Measurements from ENCODE around the gene TSSK3.

Gene TSSK3, protein sequence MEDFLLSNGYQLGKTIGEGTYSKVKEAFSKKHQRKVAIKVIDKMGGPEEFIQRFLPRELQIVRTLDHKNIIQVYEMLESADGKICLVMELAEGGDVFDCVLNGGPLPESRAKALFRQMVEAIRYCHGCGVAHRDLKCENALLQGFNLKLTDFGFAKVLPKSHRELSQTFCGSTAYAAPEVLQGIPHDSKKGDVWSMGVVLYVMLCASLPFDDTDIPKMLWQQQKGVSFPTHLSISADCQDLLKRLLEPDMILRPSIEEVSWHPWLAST

DNA sequence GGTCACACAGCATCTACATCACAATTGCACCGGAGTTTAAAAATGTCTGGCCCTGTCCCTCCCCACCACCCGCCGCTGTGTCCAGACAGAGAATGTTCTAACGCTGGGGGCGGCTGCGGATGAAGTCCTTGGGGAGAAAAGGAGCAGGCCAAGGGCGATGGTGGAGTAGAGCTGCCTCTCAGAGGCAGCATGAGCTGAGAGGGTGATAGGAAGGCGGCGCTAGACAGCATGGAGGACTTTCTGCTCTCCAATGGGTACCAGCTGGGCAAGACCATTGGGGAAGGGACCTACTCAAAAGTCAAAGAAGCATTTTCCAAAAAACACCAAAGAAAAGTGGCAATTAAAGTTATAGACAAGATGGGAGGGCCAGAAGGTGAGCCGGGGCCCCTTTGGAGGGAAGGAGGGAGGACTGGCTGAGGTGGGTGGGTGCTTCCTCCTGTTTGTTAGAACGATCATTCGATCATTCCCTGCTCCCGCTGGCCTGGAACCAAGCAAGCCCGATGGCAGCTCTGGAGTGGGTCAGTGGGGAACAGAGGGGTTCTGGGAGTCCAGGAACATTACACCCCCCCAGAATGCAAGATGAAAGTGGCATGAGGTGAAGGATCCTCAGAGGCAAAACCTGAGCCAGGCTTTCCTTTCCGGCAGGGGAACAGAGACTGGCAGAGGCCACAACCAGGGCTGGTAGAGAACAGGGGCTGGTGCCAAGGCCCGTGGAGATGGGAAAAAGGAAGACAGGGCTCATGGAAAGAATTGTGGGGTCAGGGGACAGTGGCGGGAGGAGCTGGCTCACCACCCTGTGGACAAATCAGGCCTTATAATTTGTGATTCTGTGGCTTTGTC, at the start of gene TSSK3, which contains the start of gene FAM229A:
TSS of gene TSSK3 (plus strand) at position 66 of the 840 bp plus-strand sequence. CDS start at position 229, 163 bp downstream.
TSS of gene FAM229A (minus strand) at position 12 of the 840 bp plus-strand sequence. CDS start 394 bp downstream, outside the sequence.
- DNase-seq (ENCODE audit: low read depth in 2 of 2), result no peak

DNA sequence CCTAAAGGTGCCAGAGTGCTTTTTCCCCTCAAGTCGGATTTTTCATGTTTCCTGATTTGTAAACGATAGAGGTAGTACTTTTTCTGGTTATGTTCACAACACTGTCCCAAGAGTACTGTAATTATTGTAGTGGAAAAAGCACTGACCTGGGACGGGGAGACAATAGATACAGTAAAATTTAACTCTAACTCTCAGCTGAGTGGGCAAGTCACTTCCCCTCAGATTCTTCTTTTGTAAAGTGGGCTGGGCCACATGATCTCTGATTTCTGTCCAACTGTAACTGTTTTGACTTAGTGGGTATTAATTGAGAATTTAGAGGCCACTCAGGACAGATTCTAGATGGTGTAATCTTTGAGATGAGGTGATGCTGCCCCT, 45.4 kb upstream of the TSSK3 start:
- DNase-seq (ENCODE audit: low read depth in 2 of 2), result no peak

DNA sequence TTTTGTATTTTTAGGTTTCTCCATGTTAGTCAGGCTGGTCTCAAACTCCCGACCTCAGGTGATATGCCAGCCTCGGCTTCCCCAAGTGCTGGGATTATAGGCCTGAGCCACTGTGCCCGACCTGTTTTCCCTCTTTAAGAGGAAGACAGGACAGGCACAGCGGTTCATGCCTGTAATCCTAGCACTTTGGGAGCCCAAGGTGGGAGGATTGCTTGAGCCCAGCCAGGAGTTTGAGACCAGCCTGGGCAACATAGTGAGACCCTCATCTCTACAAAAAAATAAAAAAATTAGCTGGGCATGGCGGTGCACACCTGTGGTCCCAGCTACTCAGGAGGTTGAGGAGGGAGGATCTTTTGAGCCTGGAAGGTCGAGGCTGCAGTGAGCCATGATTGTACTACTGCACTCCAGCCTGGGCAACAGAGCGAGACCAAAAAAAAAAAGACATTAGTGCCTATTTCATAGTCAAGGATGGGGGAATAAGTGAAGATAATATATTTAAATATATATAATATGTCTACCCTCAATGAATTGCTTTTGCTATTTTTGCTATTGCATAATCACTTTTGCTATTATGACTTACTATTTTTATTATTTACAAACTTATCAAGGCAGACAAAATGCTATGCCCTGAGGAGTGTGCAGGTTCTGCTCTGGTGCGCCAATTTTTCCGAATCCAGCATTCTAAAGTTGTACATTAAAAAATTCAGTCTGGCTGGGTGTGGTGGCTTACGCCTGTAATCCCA, 44.0 kb upstream of the TSSK3 start:
- DNase-seq (ENCODE audit: low read depth in 2 of 2), result no peak

DNA sequence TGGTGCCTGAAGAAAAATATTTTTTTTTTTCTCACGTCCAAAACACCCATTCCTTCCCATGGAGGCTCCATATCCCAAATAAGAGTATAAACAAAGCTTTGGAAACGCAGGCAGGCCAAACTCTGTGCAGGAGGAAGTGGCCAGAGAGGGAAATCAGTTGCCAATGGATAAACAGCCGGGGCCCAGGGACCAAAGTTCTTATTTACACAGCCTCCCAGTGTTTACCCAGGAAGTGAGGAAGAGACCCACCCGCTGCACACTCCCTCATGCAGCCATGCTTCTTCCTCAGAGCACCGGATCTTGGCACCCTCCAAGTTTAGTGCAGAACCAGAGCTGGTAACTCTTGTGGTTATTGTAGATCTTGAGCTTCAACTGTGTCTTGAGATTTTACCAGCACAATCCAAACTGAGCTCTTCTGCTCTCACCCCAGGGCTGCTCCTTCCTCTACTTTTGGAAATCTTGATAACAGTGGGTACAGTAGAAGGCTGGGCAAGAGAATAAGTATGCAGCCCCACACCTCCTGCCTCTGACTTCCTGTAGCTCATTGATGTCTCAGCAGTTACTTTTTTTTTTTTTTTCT, 40.5 kb upstream of the TSSK3 start:
- no peak for DNase-seq (ENCODE audit: low read depth in 2 of 2)

DNA sequence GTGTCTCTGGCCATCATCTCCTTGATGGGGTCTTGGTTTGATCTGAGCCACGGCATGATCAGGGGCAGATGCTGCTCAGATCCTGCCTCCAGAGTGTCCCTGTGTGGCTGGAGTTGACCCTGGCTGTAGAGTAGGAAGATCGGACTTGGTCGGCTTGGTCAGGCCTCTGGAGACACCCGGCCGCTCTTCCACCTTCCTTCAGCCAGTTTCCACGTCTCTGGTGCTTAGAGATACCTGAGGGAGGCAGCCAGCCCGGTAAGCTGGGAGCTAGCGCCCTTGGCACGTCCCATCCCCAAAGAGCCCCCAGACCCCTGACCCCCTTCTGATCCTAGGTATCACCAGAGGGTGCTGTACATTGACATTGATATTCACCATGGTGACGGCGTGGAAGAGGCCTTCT, 35.1 kb upstream of the TSSK3 start:
- no peak for DNase-seq (ENCODE audit: low read depth in 2 of 2)

DNA sequence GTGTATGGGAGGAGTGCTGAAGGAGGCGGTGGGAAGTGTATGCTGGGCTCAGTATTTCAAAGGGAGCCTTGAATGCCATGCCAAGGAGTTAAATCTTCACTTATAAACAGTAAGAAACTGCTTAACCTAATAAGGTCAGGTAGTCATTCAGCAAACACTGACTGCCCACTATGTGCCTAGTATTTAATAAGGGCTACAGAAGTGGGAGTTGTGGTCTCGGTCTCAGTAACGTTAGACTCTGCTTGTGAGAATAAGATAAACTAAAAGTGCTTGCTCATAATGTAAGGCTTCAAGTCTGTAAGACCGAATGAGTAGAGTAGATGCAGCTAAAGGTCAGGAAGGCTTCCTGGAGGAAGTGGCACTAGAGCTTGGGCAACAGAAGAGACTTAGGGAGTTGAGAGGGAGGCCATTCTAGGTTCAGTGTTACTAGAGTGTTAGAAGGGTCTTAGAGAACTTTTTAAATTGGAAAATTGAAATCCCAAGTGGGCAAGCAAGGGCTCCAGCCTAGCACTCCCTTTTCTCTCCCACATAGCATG, 32.3 kb upstream of the TSSK3 start:
- DNase-seq (ENCODE audit: low read depth in 2 of 2), result no peak

DNA sequence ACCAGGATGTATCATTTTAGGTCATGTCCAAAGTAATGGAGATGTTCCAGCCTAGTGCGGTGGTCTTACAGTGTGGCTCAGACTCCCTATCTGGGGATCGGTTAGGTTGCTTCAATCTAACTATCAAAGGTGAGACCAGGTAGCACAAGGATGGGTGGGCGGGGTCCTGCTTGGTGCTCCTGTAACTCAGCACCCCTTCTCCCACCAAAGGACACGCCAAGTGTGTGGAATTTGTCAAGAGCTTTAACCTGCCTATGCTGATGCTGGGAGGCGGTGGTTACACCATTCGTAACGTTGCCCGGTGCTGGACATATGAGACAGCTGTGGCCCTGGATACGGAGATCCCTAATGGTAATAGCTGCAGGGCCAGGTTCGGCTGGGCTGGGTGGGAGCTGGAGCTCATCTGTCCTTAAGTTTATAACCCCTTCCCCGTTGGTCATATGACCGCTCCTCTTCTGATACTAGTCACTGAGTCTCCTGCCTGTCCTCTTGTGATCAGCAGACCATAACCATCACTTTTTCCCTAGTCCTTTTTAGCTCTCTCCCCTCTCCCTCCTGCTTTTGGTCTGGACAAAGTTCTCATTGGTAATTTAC, 31.7 kb upstream of the TSSK3 start:
- DNase-seq (ENCODE audit: low read depth in 2 of 2), result no peak

DNA sequence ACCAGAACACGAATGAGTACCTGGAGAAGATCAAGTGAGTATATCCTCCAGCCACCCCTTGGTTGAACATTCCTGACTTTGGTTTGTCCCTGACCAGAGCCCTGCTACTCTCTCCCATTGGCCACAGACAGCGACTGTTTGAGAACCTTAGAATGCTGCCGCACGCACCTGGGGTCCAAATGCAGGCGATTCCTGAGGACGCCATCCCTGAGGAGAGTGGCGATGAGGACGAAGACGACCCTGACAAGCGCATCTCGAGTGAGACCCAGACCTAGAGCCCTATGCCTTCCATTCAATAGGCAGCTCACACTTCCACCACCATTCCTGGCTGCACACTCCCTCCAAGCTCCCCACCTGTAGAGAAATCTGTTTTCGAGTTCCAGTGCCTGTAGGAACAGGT, 30.8 kb upstream of the TSSK3 start:
- no peak for DNase-seq (ENCODE audit: low read depth in 2 of 2)

DNA sequence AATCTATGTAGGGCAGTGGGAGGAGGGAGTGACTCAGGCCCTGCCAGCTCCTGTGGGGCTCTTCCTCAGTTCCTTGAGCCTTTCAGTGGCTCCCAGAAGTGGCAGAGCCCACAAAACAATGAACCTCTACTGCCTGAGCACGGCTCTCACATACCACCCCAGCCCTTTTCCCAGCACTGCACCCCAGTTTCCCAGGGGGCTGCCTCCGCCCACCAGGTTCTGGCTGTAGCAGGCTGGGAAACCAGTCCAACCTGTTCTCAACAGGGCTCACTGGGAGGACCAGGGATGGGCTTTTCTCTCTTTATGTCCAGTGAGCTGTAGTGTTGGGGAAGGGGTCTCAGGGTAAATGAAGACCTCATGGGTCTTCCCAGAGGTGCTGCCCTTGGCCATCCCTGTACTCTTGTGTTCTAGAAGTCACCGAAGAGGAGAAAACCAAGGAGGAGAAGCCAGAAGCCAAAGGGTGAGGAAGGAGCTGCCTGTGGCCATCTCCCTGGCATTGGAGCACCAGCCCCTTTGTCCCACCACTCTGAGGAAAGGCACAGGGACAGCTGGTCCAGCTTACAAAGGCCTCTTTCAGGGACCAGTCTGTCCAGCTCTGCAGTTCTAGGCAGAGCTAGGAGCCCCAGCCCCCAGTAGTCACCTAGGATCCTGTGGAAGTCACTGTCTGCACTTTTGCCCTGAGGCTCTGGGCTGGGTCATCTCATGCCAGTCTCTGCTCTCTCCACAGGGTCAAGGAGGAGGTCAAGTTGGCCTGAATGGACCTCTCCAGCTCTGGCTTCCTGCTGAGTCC, 29.9 kb upstream of the TSSK3 start:
- no peak for DNase-seq (ENCODE audit: low read depth in 2 of 2)

DNA sequence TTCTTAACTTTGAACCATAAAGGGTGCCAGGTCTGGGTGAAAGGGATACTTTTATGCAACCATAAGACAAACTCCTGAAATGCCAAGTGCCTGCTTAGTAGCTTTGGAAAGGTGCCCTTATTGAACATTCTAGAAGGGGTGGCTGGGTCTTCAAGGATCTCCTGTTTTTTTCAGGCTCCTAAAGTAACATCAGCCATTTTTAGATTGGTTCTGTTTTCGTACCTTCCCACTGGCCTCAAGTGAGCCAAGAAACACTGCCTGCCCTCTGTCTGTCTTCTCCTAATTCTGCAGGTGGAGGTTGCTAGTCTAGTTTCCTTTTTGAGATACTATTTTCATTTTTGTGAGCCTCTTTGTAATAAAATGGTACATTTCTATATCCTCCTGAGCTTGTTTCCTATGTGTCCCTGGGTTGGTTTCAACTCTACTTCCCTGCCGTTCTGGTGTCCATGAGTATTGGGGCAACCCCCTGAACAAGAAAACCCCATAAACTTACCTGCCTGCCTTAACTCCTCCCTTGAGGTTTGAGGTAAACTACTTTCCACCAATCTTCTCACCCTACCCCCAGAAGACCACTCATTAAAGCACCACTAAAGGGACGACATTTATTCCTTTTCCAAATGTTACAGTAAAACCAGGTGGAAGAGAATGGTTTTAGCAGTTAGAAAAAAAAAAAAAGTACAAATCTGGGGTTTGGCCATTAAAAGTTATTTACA, 28.9 kb upstream of the TSSK3 start:
- no peak for DNase-seq (ENCODE audit: low read depth in 2 of 2)

DNA sequence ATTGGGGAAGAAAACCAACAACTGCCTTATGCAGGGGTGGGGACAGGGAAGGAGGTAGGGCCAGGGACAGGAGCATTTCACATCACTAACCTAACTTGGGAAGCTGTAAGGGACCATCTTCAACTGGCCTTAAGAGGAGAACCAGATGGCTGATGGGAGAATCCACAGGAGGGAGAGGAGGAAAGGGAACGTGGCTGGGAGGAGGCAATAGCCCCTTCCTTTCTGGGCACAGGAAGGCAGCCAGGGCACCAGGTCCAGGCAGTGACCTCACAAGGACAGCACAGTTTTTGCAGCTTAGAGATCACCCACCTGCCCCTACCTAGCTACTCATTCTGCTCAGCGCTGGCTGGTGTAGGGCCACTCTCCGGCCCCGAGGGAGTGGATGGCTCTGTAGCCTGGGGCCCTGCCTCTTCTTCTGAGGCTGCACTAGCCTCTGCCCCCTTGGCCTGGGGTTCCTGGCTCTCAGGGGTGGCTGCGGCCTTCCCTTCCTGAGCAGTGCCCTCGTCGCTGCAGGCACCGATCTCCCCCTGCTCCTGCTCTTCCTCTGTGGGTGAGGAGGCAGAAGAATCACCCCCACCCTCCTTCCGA, 28.0 kb upstream of the TSSK3 start:
- DNase-seq (ENCODE audit: low read depth in 2 of 2), result no peak

DNA sequence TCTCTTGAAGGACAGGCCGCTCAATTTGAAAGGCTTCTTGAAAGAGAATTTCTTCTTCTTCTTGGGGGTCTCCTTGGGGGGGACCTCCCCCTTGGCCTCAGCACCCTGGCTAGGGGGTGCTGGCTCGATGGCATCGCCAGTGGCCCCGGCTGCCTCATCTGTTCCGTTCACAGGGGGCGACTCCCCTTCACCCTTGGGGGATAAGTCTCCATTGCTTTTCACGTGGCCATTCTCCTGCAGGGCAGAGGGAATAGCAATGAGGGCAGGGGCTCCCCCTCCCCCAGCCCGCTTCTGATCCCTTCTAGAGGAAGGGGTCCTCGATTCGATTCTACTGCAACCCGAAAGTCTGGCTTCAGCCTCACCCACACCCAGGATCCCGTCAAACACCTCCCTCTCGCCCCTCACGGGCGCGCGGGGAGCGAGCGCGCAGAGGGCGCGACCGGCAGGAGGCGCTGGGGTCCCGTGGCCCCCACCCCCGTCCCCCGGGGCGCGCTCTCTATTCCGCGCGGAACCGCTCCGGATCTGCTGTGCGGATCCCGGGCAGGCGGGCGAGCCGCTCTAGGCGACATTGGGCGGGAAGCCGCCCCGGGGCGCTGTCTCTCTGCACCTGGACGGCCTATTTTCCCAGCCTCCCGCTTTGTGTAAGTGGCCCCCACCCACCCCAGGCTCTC, 27.3 kb upstream of the TSSK3 start:
- peak; percentile 29 to 45 for DNase-seq (ENCODE audit: low read depth in 2 of 2)

DNA sequence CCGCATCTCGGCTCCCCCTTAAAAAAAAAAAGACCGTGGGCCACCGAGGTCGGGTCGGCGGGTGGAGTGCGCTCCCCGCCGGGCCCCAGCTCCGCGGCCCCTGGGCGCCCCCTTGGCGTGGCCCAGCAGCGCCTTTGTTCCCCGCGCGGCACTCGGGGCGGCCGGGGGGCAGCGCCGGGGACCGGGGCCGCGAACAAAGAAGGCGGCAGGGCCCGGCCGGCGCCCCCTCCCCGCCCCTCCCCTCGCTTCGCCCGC, 26.9 kb upstream of the TSSK3 start:
- DNase-seq (ENCODE audit: low read depth in 2 of 2), result no peak

DNA sequence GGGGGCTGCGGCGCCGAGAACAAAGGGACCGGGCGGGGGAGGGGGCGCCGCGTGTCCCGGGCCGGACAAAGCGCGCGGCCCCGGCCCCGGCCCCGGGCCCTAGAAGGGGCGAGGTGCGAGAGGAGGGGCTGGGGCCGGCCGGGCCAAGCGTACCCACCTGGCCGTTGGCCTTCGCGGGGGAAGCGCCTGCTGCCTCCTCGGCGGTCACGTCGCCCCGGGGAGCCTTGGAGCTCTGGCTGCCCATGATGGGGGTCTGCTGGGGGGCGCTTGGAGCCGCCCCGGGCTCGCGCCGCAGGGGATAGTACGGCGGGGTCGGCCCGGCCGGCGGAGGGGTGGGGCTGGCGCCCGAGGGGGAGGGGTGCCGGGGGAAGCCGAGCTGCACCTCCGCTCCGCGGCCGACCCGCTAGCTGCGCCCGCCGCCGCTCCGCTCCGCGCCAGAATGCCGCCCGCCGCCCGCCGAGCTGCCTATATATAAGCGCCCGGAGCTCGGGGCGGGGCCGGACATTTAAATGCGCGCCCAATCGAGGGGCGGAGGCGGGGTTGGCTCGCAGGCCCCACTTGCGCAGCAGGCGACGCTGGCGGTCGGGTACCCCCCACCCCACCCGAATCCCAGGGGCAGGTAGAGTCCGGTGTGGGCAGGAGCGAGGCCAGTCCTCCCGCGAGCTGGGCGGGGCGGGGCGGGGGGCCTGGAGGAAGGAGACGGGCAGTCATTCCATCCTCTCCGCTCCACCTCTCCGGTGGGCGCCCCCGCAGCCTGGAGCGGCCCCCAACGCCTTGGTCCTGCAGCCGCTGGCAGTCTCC, 26.3 kb upstream of the TSSK3 start, which contains the start of gene MARCKSL1:
TSS of gene MARCKSL1 (minus strand) at position 444 of the 801 bp plus-strand sequence. CDS start at position 244, 200 bp downstream.
- DNase-seq (ENCODE audit: low read depth in 2 of 2), result peak; percentile 77 to 82

DNA sequence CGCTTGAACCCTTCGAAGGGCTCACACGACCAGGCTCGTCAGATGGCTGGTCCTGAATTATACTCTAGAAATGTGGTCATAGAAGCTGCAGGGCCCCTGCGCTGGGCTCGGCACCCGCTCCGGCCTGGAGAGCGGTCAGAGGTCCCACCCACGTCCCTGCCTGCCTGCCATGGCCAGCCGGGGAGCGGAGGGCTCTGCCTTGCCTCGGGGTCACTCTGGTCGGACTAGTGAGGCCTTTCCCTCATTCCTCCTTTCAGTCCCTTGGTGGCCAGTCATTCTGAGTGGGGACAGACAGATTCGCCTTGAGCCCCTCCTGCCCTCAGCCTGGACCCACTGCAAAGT, 25.8 kb upstream of the TSSK3 start:
- no peak for DNase-seq (ENCODE audit: low read depth in 2 of 2)

DNA sequence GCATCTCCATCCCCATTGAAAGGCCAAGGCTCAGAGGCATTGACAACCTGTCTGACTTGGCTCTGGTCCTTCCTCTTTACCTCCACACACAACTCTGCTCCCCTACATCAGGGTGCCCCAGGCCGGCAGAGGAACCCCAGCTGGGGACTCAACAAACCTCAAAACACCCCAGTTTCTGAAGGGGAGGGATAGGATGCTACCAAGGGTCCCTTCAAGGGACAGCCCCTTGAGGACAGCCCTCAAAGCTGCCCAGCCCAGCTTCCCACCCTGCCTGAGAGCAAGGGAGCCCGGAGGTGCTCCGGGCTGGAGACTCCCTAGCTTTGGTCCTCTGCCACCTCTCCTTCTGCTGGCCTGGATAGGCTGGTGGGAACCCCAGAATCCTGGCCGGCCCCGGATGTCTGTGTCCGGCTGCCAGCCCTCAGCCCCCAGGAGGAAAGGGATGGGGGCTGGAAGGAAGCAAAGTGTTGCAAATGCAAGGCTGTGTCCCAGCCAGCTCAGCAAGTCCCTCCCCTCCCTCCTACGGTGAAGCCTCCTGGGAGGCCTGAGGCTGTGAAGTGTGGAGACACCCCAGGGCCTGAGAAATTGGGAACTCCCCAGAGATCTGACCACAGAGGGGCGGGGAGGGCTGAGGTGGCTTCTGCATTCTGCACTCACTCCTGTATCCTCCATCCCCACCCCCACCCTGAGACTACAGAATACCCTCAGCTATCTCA, 25.2 kb upstream of the TSSK3 start:
- peak in 1 of 2 donors; percentile 37 for DNase-seq (ENCODE audit: low read depth in 2 of 2)

DNA sequence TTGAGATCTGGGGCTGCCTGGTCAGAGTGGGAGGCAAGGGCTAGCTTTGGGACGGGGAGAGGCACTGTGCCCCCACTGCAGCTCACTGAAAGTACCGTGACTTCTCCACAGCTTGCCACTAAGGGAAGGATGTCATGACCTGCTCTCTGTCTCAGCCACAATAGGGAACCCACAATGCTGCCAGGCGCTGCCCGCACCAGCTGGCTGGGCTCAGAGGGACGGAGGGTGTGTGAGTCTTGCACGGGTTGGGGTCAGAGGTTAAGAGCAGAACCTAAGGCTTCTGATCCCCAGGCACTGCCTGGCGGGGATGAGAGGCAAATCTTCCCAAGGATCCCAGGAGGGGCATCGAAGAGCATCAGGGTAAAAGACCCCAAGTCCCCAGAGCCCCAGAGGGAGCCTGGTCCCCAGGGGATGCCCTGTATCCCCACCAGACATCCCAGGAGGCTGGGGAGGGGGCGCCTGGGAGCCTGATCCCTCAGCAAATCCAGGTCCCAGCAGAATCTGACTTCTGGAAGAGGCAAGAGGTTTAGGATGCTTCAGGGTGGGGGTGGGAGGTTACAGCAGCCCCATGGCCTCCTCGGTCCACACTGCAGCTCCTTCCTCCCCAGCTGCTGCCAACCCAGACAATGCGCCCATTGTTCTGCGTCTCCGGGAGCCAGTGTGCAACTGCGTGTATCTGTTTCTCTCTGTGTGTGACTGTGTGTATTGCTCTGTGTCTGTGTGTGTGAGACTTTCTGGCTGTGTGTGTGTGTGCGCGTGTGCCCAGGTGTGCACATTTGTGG, 24.3 kb upstream of the TSSK3 start:
- DNase-seq (ENCODE audit: low read depth in 2 of 2), result no peak

Measured in stimulated activated CD8-positive, alpha-beta memory T cell treated with anti-CD3 and anti-CD28 coated beads, Interleukin-2, amount 100 ng/mL, for 1 hour (primary cell).